ENCODE measurements around the gene BTBD6.

DNA sequence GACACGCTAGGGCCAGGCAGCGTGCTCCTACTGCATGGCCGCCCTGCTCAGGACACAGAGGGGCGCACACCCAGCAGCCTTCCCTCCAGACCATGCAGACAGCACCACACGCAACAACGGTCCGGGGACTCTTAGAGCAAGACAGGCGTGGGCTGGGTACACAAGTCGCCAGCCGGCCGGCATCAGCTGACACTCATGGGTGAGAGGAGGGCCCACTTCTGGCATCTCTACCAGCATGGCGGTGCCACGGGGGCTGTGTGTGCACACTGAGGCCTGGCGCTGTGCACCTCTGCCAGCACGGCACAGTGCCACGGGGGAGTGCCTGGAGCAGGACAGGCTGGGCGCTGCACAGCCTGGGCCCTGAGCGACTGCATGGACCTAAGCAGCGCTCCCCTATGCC is 6.7 kb upstream of the BTBD6 start:
- TF ChIP-seq CTCF (IDR thresholded peaks at IDR 0.05; ENCODE audit: extremely low read depth in 1 of 2, insufficient read depth in 1 of 2, low read depth in 1 of 2, low read length in 2 of 2) (no peak), POLR2A (IDR thresholded peaks at IDR 0.05; ENCODE audit: low read depth, low read length) (no peak), EZH2 (IDR thresholded peaks at IDR 0.05; ENCODE audit: borderline replicate concordance, low read depth, low read length, severe bottlenecking) (no peak), MYC (IDR thresholded peaks at IDR 0.05; ENCODE audit: low read depth, low read length) (no peak), POLR2AphosphoS5 (IDR thresholded peaks at IDR 0.05; ENCODE audit: insufficient read depth, low read depth, low read length) (no peak), MAX (IDR thresholded peaks at IDR 0.05; ENCODE audit: insufficient read depth, insufficient read length) (no peak), FOS (IDR thresholded peaks at IDR 0.05; ENCODE audit: borderline replicate concordance, insufficient read depth, low read length) (no peak), JUN (IDR thresholded peaks at IDR 0.05; ENCODE audit: borderline replicate concordance, insufficient read depth, insufficient read length, low read depth) (no peak), GATA2 (IDR thresholded peaks at IDR 0.05; ENCODE audit: insufficient read depth, insufficient read length, low read depth, low read length) (no peak)
